Transverse colon (tissue), 4 donors: Measurements from ENCODE around the gene INTS6L. TPM values are rescaled to one million over a fixed set of nuclear protein-coding genes. Genes with fewer than 3 reads are reported as not detected.

Experiments
- DNase-seq: peaks from one replicate; pipeline ENCODE4 v3.0.0-alpha.2; 2019
- H3K27ac ChIP-seq, 4 donors: fragments of 200-600 bp; sonication (generic); 2 replicates each; pipeline ENCODE4 v1.5.1; 2016 to 2018; ENCODE audit warnings: inconsistent platforms in 4 of 4
- H3K27me3 ChIP-seq: fragments of 200-600 bp; sonication (generic); 2 replicates; pipeline ENCODE4 v1.5.1; 2017; ENCODE audit warnings: inconsistent platforms
- H3K36me3 ChIP-seq, 4 donors: fragments of 200-600 bp; sonication (generic); 2 replicates each; pipeline ENCODE4 v1.5.1; 2017 to 2019; ENCODE audit warnings: inconsistent platforms in 4 of 4
- H3K4me1 ChIP-seq, 4 donors: fragments of 200-600 bp; sonication (generic); 2 replicates each; pipeline ENCODE4 v1.5.1; 2017 to 2020; ENCODE audit warnings: inconsistent platforms in 4 of 4
- H3K4me3 ChIP-seq, 4 donors: fragments of 200-600 bp; sonication (generic); 1 replicate in 1 of 4; 2 replicates in 3 of 4; pipeline versions ENCODE4 v1.5.1 to v1.6.1; 2017 to 2019; ENCODE audit warnings: inconsistent platforms in 4 of 4
- H3K9me3 ChIP-seq, 2 donors: fragments of 200-600 bp; sonication (generic); 2 replicates each; pipeline ENCODE4 v1.5.1; 2017 to 2019; ENCODE audit warnings: inconsistent platforms in 2 of 2
- EP300 ChIP-seq: sonication (generic); formaldehyde crosslinking; IDR thresholded peaks from one replicate; pipeline ENCODE4 v1.6.1; 2017; ENCODE audit warnings: antibody characterized with exemption, low read depth
- POLR2A ChIP-seq: fragments of 450-650 bp; IDR thresholded peaks from one replicate; pipeline ENCODE4 v1.6.1; 2016; ENCODE audit warnings: antibody characterized with exemption, mild to moderate bottlenecking, moderate library complexity
- POLR2AphosphoS5 ChIP-seq, 3 donors: sonication (generic); formaldehyde crosslinking; IDR thresholded peaks; one replicate each; pipeline ENCODE4 v1.6.1; 2016; ENCODE audit warnings: antibody characterized with exemption in 3 of 3
- WGBS, 2 donors: methylation state at CpG; one replicate each; pipeline ENCODE4 v1.1.5; 2018; ENCODE audit warnings: low coverage in 1 of 2; 5-methylcytosine and 5-hydroxymethylcytosine counted together
- in situ Hi-C, 4 donors: fragments of 200-750 bp; cut with MboI; loops; one replicate each; pipeline versions ENCODE4 v1.15.0 to v1.15.1; 2017; ENCODE audit warnings: low sequenced_read_pairs in 3 of 4, low pct_ligation_motif_present in 1 of 4, low pct_unique_long_range_greater_than_20kb in 1 of 4
- intact Hi-C: fragments of 100-400 bp; cut with DNase I; formaldehyde crosslinking; loops from one replicate; pipeline ENCODE4 v1.15.1; 2023; ENCODE audit warnings: low total_unique reads
- total RNA-seq, 4 donors: library from RNA; depleted of rRNA; stranded (reverse); fragments of >200 nt; gene quantifications; one replicate each; pipeline ENCODE4 v1.1.0, GENCODE V29; 2016
- TF ChIP-seq, protein P1 (sequence below), 5 experiments: fragments of 200-600 bp in 3 of 5; fragments of 450-650 bp in 2 of 5; sonication (generic) in 3 of 5; IDR thresholded peaks; 1 replicate in 2 of 5; 2 replicates in 3 of 5; pipeline ENCODE4 v1.5.1; 2016 to 2017; ENCODE audit warnings: antibody characterized with exemption in 5 of 5, inconsistent platforms in 3 of 5, mild to moderate bottlenecking in 2 of 5, moderate library complexity in 1 of 5

Gene INTS6L
- total RNA-seq, 4 donors from 2014 or later: 23.5 to 195 (median 44.4) TPM

DNA sequence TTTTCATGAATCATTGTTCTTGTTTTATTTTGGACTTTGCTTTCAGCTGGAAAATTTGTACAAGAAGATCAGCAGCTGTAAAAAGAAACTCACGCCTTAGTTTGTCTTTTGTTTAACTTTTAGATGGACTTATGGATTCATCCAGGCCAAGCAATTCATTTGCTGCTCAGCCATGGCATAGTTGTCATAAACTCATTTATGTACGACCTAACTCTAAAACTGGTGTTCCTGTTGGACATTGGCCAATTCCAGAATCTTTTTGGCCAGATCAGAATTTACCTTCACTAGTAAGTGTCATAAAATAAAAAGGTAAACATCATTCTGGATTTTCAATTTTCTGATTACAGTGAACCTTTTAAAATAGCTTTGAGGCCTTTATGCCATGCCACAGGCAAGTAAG, 29.1 kb downstream of the INTS6L start:
- WGBS, 2 donors: 10 to 31% methylated on average over 2 of the region's 2 CpGs
- Histone ChIP-seq H3K4me1 (peaks cover 0 to 9% (median 0%) of the 10 kb centered on the region in 4 donors), H3K36me3 (no peaks in the 10 kb centered on the region), H3K27ac (peak overlapping the region in 3 of 4 donors; percentile 2 to 35 (median 31)), H3K9me3 (no peaks in the 10 kb centered on the region), H3K4me3 (no peak overlapping the region), H3K27me3 (no peaks in the 10 kb centered on the region)
- TF ChIP-seq EP300 (no peak), POLR2A (no peak)
- in situ Hi-C loops (no loop called here), intact Hi-C loops (no loop called here)
- no peak for DNase-seq

DNA sequence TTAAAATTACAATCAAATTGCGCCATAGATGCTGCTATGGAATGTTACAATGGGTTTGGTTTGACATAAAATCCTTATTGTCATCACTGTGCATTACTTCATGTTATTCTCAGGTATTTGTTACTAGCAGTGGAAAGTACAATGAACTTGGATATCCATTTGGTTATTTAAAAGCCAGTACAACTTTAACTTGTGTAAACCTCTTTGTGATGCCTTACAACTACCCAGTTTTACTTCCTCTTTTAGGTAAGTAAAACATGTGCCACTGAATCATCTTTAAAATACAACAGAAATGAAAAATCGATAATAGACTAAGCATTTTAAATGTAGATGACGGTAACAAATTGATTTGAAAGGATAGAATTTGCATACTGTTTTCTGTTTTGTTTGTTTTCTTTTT, 35.6 kb downstream of the INTS6L start:
- Histone ChIP-seq H3K9me3 (no peaks in the 10 kb centered on the region), H3K36me3 (no peaks in the 10 kb centered on the region), H3K4me1 (no peaks in the 10 kb centered on the region), H3K27me3 (no peaks in the 10 kb centered on the region), H3K27ac (no peak overlapping the region), H3K4me3 (no peak overlapping the region)
- intact Hi-C loops (no loop called here), in situ Hi-C loops (no loop called here)
- no peak for TF ChIP-seq POLR2A
- TF ChIP-seq, protein P1, sequence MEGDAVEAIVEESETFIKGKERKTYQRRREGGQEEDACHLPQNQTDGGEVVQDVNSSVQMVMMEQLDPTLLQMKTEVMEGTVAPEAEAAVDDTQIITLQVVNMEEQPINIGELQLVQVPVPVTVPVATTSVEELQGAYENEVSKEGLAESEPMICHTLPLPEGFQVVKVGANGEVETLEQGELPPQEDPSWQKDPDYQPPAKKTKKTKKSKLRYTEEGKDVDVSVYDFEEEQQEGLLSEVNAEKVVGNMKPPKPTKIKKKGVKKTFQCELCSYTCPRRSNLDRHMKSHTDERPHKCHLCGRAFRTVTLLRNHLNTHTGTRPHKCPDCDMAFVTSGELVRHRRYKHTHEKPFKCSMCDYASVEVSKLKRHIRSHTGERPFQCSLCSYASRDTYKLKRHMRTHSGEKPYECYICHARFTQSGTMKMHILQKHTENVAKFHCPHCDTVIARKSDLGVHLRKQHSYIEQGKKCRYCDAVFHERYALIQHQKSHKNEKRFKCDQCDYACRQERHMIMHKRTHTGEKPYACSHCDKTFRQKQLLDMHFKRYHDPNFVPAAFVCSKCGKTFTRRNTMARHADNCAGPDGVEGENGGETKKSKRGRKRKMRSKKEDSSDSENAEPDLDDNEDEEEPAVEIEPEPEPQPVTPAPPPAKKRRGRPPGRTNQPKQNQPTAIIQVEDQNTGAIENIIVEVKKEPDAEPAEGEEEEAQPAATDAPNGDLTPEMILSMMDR (IDR thresholded peaks at IDR 0.05): no peak
- no peak for TF ChIP-seq EP300
- TF ChIP-seq POLR2AphosphoS5 (IDR thresholded peaks at IDR 0.05): no peak
- no peak for DNase-seq
- WGBS, 2 donors: 62 to 63% methylated on average over 2 to 3 of the region's 3 CpGs

DNA sequence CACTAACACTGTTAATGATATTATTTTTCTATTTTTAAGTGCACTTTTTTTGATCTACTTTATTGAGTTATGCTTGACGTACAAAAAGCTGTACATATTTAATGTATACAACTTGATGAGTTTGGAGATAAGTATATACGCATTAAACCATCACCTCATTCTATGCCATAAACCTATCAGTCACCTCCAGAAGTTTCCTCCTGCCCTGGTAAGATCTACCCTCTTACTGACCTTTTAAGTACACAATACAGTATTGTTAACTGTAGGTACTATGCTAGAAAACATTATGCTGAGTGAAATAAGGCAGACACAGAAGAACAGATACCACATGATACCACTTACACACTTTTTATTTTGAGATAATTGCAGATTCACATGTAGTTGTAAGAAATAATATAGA, 36.9 kb downstream of the INTS6L start:
- WGBS, 2 donors: 46% methylated on average over 2 of the region's 2 CpGs; no CpG with 5 or more reads in 1 of the 2 donors
- no peak overlapping the region for H3K4me3 ChIP-seq
- no peaks in the 10 kb centered on the region for H3K9me3 ChIP-seq
- no peak for TF ChIP-seq EP300
- no peaks in the 10 kb centered on the region for H3K4me1 ChIP-seq
- intact Hi-C loops: no loop called here
- no peaks in the 10 kb centered on the region for H3K27me3 ChIP-seq
- no peak for DNase-seq
- no peaks in the 10 kb centered on the region for H3K36me3 ChIP-seq
- no peak overlapping the region for H3K27ac ChIP-seq
- in situ Hi-C loops: no loop called here

DNA sequence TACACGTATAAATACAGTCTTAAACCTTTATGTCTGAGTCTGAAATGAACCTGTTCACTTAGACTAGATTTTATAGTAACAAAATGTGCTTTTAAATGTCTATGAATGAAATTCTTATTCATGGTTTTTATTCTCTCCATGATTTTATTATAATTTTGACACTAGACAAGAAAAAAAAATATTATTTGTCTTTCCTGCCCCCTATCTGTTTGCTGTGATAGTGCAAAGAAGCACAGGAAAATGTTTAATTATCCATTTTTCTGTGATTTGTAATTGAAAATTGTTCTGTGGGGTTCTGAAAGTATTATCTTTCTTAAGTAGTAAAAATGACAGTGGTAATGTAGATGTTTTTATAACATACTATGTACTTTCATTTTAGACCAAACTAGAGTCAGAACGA, 52.0 kb downstream of the INTS6L start:
- Histone ChIP-seq H3K27ac (no peak overlapping the region), H3K36me3 (no peaks in the 10 kb centered on the region), H3K9me3 (no peaks in the 10 kb centered on the region), H3K4me3 (no peak overlapping the region), H3K27me3 (no peaks in the 10 kb centered on the region), H3K4me1 (no peaks in the 10 kb centered on the region)
- no peak for DNase-seq
- WGBS, 2 donors: 71 to 100% methylated on average over 1 to 2 of the region's 2 CpGs
- in situ Hi-C loops: loop anchor here in 1 of 4 donors (10.0 kb wide), 1 partner anchor 88 kb away; no protein-coding TSS in a partner anchor
- TF ChIP-seq, protein P1 (IDR thresholded peaks at IDR 0.05): peak; percentile 26 to 36 (median 31)
- no peak for TF ChIP-seq EP300
- intact Hi-C loops: no loop called here

DNA sequence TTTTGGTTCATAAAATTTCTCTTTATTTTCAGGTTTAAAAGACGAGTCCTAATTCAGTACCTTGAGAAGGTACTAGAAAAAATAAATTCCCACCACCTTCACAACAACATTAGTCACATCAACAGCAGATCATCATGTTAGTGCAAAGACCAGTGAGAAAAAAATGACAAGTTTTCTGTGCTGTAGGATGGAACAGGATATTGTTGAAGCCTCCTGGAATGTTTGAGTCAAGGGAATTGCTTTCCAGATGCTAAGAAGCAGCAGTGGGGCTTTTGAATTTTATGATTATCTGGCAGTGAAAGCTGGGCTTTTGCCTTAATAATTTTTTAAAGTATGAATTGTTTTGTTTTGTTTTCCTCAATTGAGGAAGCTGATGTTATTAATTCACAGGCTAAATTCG, 61.0 kb downstream of the INTS6L start:
- TF ChIP-seq POLR2AphosphoS5 (IDR thresholded peaks at IDR 0.05) (no peak), POLR2A (no peak), EP300 (no peak)
- TF ChIP-seq, protein P1 (IDR thresholded peaks at IDR 0.05): no peak
- in situ Hi-C loops: loop anchor here in 1 of 4 donors (25.0 kb wide), 1 partner anchor 94 kb away; no protein-coding TSS in a partner anchor

More for the DNA sequence above, 61.0 kb downstream of the INTS6L start:
- H3K27me3 ChIP-seq: no peaks in the 10 kb centered on the region
- WGBS, 2 donors: 59 to 100% methylated on average over 1 to 2 of the region's 2 CpGs
- H3K27ac ChIP-seq: no peak overlapping the region
- H3K36me3 ChIP-seq: no peaks in the 10 kb centered on the region
- DNase-seq: no peak
- H3K4me1 ChIP-seq: no peaks in the 10 kb centered on the region
- no peak overlapping the region for H3K4me3 ChIP-seq
- intact Hi-C loops: no loop called here
- no peaks in the 10 kb centered on the region for H3K9me3 ChIP-seq
